CD8-positive, alpha-beta memory T cell (primary cell): Measurements from ENCODE around the gene NBEAL1. TPM values are rescaled to one million over a fixed set of nuclear protein-coding genes. Genes with fewer than 3 reads are reported as not detected.
"Not testable (repeated sequence)": the region's sequence is repeated elsewhere in the genome, so short reads cannot be mapped to it uniquely, and the experiment has no call there.

Experiments used
- CTCF ChIA-PET: fragments of 350-600 bp; sonication (Branson Sonifier 250); formaldehyde crosslinking; loops from one replicate; lab custom pipeline; 2021; ENCODE audit warnings: antibody characterized with exemption; lab: Charles Lee
- POLR2A ChIA-PET: fragments of 350-600 bp; sonication (Branson Sonifier 250); formaldehyde crosslinking; loops from one replicate; lab custom pipeline; 2021; ENCODE audit warnings: antibody characterized with exemption; lab: Charles Lee
- DNase-seq, 5 donors: peaks; one replicate each; pipeline versions ENCODE4 v3.0.0 to v3.0.0-alpha.2; 2020 to 2022; ENCODE audit warnings: mixed read lengths in 1 of 5
- H3K27ac ChIP-seq: one replicate; pipeline ENCODE4 v1.7.0; 2013; ENCODE audit warnings: low read depth, mild to moderate bottlenecking, low read length, moderate library complexity
- H3K27me3 ChIP-seq: 2 replicates; pipeline ENCODE4 v1.7.0; 2013; ENCODE audit warnings: low read length, mild to moderate bottlenecking; ENCODE audit not compliant: insufficient read depth, poor library complexity, severe bottlenecking
- H3K36me3 ChIP-seq: 2 replicates; pipeline ENCODE4 v1.7.0; 2013; ENCODE audit warnings: mild to moderate bottlenecking, low read length, moderate library complexity; ENCODE audit not compliant: insufficient read depth
- H3K4me1 ChIP-seq: 2 replicates; pipeline ENCODE4 v1.7.0; 2013; ENCODE audit warnings: mild to moderate bottlenecking, low read length, moderate library complexity; ENCODE audit not compliant: insufficient read depth
- H3K4me3 ChIP-seq: 2 replicates; pipeline ENCODE4 v1.7.0; 2013; ENCODE audit warnings: mild to moderate bottlenecking, low read length
- H3K9me3 ChIP-seq: 2 replicates; pipeline ENCODE4 v1.7.0; 2013; ENCODE audit warnings: mild to moderate bottlenecking, low read length
- H3K27ac Mint-ChIP-seq, 8 donors: one replicate each; pipeline ENCODE4 v1.8.0; 2020 to 2021; ENCODE audit warnings: mixed read lengths in 8 of 8, mild to moderate bottlenecking in 6 of 8, inconsistent platforms in 3 of 8, moderate library complexity in 3 of 8
- H3K27me3 Mint-ChIP-seq, 2 donors: one replicate each; pipeline ENCODE4 v1.8.0; 2020 to 2021; ENCODE audit warnings: mixed read lengths in 2 of 2, mild to moderate bottlenecking in 1 of 2, moderate library complexity in 1 of 2
- H3K36me3 Mint-ChIP-seq, 3 donors: one replicate each; pipeline ENCODE4 v1.8.0; 2020 to 2021; ENCODE audit warnings: mixed read lengths in 3 of 3, inconsistent platforms in 1 of 3, mild to moderate bottlenecking in 1 of 3
- H3K4me1 Mint-ChIP-seq, 3 donors: one replicate each; pipeline ENCODE4 v1.8.0; 2020 to 2021; ENCODE audit warnings: mixed read lengths in 3 of 3, inconsistent platforms in 1 of 3, mild to moderate bottlenecking in 1 of 3
- H3K4me3 Mint-ChIP-seq, 7 donors: one replicate each; pipeline ENCODE4 v1.8.0; 2020 to 2021; ENCODE audit warnings: mixed read lengths in 7 of 7, mild to moderate bottlenecking in 6 of 7, moderate library complexity in 4 of 7, inconsistent platforms in 2 of 7
- H3K9me3 Mint-ChIP-seq, 5 donors: one replicate each; pipeline ENCODE4 v1.8.0; 2020 to 2022; ENCODE audit warnings: mixed read lengths in 5 of 5, mild to moderate bottlenecking in 3 of 5, moderate library complexity in 2 of 5, inconsistent platforms in 1 of 5
- polyA plus RNA-seq: library from polyadenylated mRNA; unstranded; fragments of 300-500 nt; fragmentation: Illumina TruSeq; gene quantifications from one replicate; pipeline ENCODE4 v1.2.3, GENCODE V29; 2021
- total RNA-seq, 2 experiments: library from RNA; stranded (reverse); gene quantifications; one replicate each; pipeline ENCODE4 v1.2.3, GENCODE V29; 2021

NBEAL1 gene
- total and polyA plus RNA-seq, 3 experiments from 2014 or later = 8.5 to 10.1 (median 8.6) TPM

DNA sequence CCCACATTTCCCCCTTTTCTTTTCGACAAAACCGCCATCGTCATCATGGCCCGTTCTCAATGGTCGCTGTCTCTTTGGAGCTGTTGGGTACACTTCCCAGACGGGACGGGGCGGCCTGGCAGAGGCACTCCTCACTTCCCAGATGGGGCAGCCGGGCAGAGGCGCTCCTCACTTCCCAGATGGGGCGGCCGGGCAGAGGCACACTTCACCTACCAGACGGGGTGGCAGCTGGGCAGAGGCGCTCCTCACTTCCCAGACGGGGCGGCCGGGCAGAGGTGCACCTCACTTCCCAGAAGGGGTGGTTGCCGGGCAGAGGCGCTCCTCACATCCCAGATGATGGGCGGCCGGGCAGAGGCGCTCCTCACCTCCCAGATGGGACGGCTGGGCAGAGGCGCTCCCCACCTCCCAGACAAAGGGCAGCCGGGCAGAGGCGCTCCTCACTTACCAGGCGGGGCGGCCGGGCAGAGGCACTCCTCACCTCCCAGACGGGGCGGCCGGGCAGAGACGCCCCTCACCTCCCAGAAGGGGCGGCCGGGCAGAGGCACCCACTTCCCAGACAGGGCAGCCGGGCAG is 51.9 kb downstream of the NBEAL1 start:
- H3K9me3 ChIP-seq, H3K27me3 ChIP-seq, H3K4me1 ChIP-seq, H3K9me3 Mint-ChIP-seq, H3K4me3 ChIP-seq, DNase-seq, H3K27ac ChIP-seq, CTCF ChIA-PET, H3K27me3 Mint-ChIP-seq, H3K27ac Mint-ChIP-seq, H3K4me1 Mint-ChIP-seq, H3K36me3 ChIP-seq, POLR2A ChIA-PET, H3K4me3 Mint-ChIP-seq: not testable (repeated sequence)
- peaks cover 18 to 23% (median 23%) of the 10 kb centered on the region in 3 donors for H3K36me3 Mint-ChIP-seq

DNA sequence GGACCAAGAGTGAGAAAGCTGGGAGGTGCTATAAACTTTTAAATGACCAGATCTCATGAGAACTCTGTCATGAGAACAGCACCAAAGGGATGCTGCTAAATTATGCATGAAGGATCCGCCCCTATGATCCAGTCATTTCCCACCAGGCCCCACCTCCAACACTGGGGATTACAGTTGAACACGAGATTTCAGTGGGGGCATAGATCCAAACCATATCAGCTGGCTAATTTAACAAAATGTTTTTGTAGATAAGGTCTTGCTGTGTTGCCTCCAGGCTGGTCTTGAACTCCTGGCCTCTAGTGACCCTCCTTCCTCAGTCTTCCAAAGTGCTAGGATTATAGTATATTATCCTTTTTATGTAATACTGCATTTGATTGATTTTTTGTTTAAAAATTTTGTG is 56.0 kb downstream of the NBEAL1 start:
- Histone ChIP-seq H3K9me3 (no peaks in the 10 kb centered on the region), H3K36me3 (no peaks in the 10 kb centered on the region), H3K4me3 (no peak overlapping the region), H3K27me3 (no peaks in the 10 kb centered on the region), H3K4me1 (no peaks in the 10 kb centered on the region), H3K27ac (no peak overlapping the region)
- CTCF ChIA-PET = no interaction called here
- DNase-seq = no peak
- H3K27me3 Mint-ChIP-seq = no peaks in the 10 kb centered on the region
- H3K27ac Mint-ChIP-seq = no peak overlapping the region
- no peak overlapping the region for H3K4me3 Mint-ChIP-seq
- peaks cover 23 to 28% (median 25%) of the 10 kb centered on the region in 3 donors for H3K36me3 Mint-ChIP-seq
- no peaks in the 10 kb centered on the region for H3K4me1 Mint-ChIP-seq
- POLR2A ChIA-PET = no interaction called here
- H3K9me3 Mint-ChIP-seq = no peaks in the 10 kb centered on the region

GRCh38 chr2:203071148-203071547 is 56.5 kb downstream of the NBEAL1 start:
- H3K4me1 ChIP-seq = no peaks in the 10 kb centered on the region
- DNase-seq = no peak
- Mint-ChIP-seq H3K27me3 (no peaks in the 10 kb centered on the region), H3K4me1 (no peaks in the 10 kb centered on the region), H3K27ac (no peak overlapping the region), H3K36me3 (peaks cover 23 to 28% (median 24%) of the 10 kb centered on the region in 3 donors), H3K9me3 (no peaks in the 10 kb centered on the region), H3K4me3 (no peak overlapping the region)
- no peaks in the 10 kb centered on the region for H3K36me3 ChIP-seq
- no peaks in the 10 kb centered on the region for H3K9me3 ChIP-seq
- ChIA-PET CTCF (no interaction called here), POLR2A (no interaction called here)
- H3K27me3 ChIP-seq = no peaks in the 10 kb centered on the region
- H3K27ac ChIP-seq = no peak overlapping the region
- H3K4me3 ChIP-seq = no peak overlapping the region

DNA sequence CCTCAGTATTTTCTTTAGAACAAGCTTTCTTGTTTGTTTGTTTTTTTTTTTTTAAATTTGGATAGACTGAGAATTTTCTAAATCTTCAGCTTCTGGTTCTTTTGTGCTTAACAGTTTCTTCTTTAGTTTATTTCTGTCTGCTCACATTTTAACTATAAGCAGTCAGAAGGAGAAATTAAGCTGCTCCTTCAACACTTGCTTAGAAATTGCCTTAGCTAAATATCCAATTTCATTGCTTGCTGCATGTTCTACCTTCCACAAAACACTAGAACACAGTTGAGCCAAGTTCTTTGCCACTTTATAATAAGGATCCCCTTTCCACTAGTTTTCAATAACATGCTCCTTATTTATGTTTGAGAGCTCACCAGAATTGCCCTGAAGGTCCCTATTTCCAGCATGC is 57.7 kb downstream of the NBEAL1 start:
- DNase-seq = no peak
- Histone ChIP-seq H3K27me3 (no peaks in the 10 kb centered on the region), H3K9me3 (no peaks in the 10 kb centered on the region), H3K4me1 (no peaks in the 10 kb centered on the region), H3K4me3 (no peak overlapping the region), H3K27ac (no peak overlapping the region), H3K36me3 (no peaks in the 10 kb centered on the region)
- CTCF ChIA-PET = no interaction called here
- Mint-ChIP-seq H3K36me3 (peaks cover 23 to 28% (median 25%) of the 10 kb centered on the region in 3 donors), H3K27ac (no peak overlapping the region), H3K9me3 (no peaks in the 10 kb centered on the region), H3K4me3 (no peak overlapping the region), H3K27me3 (no peaks in the 10 kb centered on the region), H3K4me1 (no peaks in the 10 kb centered on the region)
- POLR2A ChIA-PET = no interaction called here

- no peak for DNase-seq
- no peaks in the 10 kb centered on the region for H3K27me3 Mint-ChIP-seq
- CTCF ChIA-PET = no interaction called here
- POLR2A ChIA-PET = no interaction called here
- no peak overlapping the region for H3K4me3 Mint-ChIP-seq
- H3K36me3 Mint-ChIP-seq = peaks cover 8 to 17% (median 13%) of the 10 kb centered on the region in 3 donors
- no peak overlapping the region for H3K27ac Mint-ChIP-seq
- Histone ChIP-seq H3K9me3 (no peaks in the 10 kb centered on the region), H3K4me1 (no peaks in the 10 kb centered on the region), H3K27ac (no peak overlapping the region), H3K27me3 (no peaks in the 10 kb centered on the region), H3K36me3 (no peaks in the 10 kb centered on the region), H3K4me3 (no peak overlapping the region)
- H3K4me1 Mint-ChIP-seq = no peaks in the 10 kb centered on the region
- no peaks in the 10 kb centered on the region for H3K9me3 Mint-ChIP-seq
These were observed 62.8 kb downstream of the NBEAL1 start for GRCh38 chr2:203077451-203077850.

GRCh38 chr2:203080447-203081045 is 65.9 kb downstream of the NBEAL1 start:
- Histone ChIP-seq H3K4me3 (no peak overlapping the region), H3K27me3 (no peaks in the 10 kb centered on the region), H3K36me3 (no peaks in the 10 kb centered on the region), H3K9me3 (no peaks in the 10 kb centered on the region), H3K27ac (no peak overlapping the region), H3K4me1 (no peaks in the 10 kb centered on the region)
- no peaks in the 10 kb centered on the region for H3K9me3 Mint-ChIP-seq
- no peaks in the 10 kb centered on the region for H3K27me3 Mint-ChIP-seq
- H3K36me3 Mint-ChIP-seq = peaks cover 0 to 22% (median 7%) of the 10 kb centered on the region in 3 donors
- H3K27ac Mint-ChIP-seq = peak overlapping the region in 1 of 8 donors; percentile 42
- POLR2A ChIA-PET = no interaction called here
- CTCF ChIA-PET = no interaction called here
- no peaks in the 10 kb centered on the region for H3K4me1 Mint-ChIP-seq
- H3K4me3 Mint-ChIP-seq = no peak overlapping the region
- no peak for DNase-seq

- Histone ChIP-seq H3K4me3 (no peak overlapping the region), H3K4me1 (no peaks in the 10 kb centered on the region), H3K36me3 (no peaks in the 10 kb centered on the region), H3K9me3 (no peaks in the 10 kb centered on the region), H3K27ac (no peak overlapping the region), H3K27me3 (no peaks in the 10 kb centered on the region)
- ChIA-PET POLR2A (no interaction called here), CTCF (no interaction called here)
- peaks cover 0 to 34% (median 12%) of the 10 kb centered on the region in 3 donors for H3K36me3 Mint-ChIP-seq
- H3K27me3 Mint-ChIP-seq = no peaks in the 10 kb centered on the region
- peak overlapping the region in 1 of 8 donors; percentile 22 for H3K27ac Mint-ChIP-seq
- no peaks in the 10 kb centered on the region for H3K9me3 Mint-ChIP-seq
- no peaks in the 10 kb centered on the region for H3K4me1 Mint-ChIP-seq
- no peak overlapping the region for H3K4me3 Mint-ChIP-seq
- DNase-seq = no peak
These were observed 68.7 kb downstream of the NBEAL1 start for GRCh38 chr2:203083328-203083727.

DNA sequence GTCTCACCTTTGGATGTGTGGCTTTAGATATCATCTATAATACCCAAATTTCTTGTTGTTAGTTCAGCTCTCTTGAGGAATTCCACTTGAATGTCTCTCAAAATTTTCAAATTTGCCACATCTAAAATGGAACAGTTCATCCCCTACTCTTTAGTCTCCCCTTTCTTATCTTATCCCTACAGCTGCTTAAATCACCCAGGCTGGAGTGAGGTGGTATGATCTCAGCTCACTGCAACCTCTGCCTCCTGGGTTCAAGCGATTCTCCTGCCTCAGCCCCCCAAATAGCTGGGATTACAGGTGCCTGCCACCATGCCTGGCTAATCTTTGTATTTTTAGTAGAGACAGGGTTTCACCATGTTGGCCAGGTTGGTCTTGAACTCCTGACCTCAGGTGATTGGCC is 71.7 kb downstream of the NBEAL1 start:
- DNase-seq, H3K27me3 ChIP-seq, H3K4me3 Mint-ChIP-seq, H3K36me3 ChIP-seq, CTCF ChIA-PET, H3K27ac ChIP-seq, POLR2A ChIA-PET, H3K9me3 Mint-ChIP-seq, H3K27me3 Mint-ChIP-seq, H3K4me1 ChIP-seq, H3K4me1 Mint-ChIP-seq, H3K4me3 ChIP-seq, H3K9me3 ChIP-seq: not testable (repeated sequence)
- Mint-ChIP-seq H3K27ac (peak overlapping the region in 1 of 8 donors; percentile 23), H3K36me3 (peaks cover 3 to 29% (median 14%) of the 10 kb centered on the region in 3 donors)
